HG03442 (cell line): ENCODE data around the gene CAMTA1.

ENCODE experiments used
- ATAC-seq: cut with Tn5 transposase; IDR thresholded peaks from one replicate; pipeline ENCODE4 v1.9.1; 2021; ENCODE audit warnings: mild to moderate bottlenecking, moderate library complexity; ENCODE audit not compliant: unreplicated experiment

The CAMTA1 gene

GRCh38 chr1:7388488-7389185, 603.4 kb downstream of the CAMTA1 start:
- no peak for ATAC-seq

- no peak for ATAC-seq
Observed at GRCh38 chr1:7389201-7389905, 604.1 kb downstream of the CAMTA1 start.

- no peak for ATAC-seq
Observed at GRCh38 chr1:7389906-7390603, 604.8 kb downstream of the CAMTA1 start.

- ATAC-seq: no peak
Observed at GRCh38 chr1:7390604-7391000, 605.3 kb downstream of the CAMTA1 start.

GRCh38 chr1:7393136-7393535, 607.9 kb downstream of the CAMTA1 start:
- ATAC-seq: no peak

- no peak for ATAC-seq
Observed at GRCh38 chr1:7395251-7395650, 610.0 kb downstream of the CAMTA1 start.

- ATAC-seq: no peak
Observed at GRCh38 chr1:7398982-7399381, 613.7 kb downstream of the CAMTA1 start.

GRCh38 chr1:7399514-7400125, 614.4 kb downstream of the CAMTA1 start:
- ATAC-seq: no peak

GRCh38 chr1:7400566-7400965, 615.3 kb downstream of the CAMTA1 start:
- no peak for ATAC-seq

GRCh38 chr1:7401814-7402547, 616.7 kb downstream of the CAMTA1 start:
- no peak for ATAC-seq

- ATAC-seq: no peak
Observed at GRCh38 chr1:7402548-7402850, 617.2 kb downstream of the CAMTA1 start.

GRCh38 chr1:7403265-7404045, 618.2 kb downstream of the CAMTA1 start:
- no peak for ATAC-seq

- ATAC-seq: no peak
Observed at GRCh38 chr1:7404046-7404742, 618.9 kb downstream of the CAMTA1 start.

GRCh38 chr1:7405844-7406500, 620.7 kb downstream of the CAMTA1 start:
- ATAC-seq: no peak

GRCh38 chr1:7406641-7407543, 621.6 kb downstream of the CAMTA1 start:
- ATAC-seq: no peak

GRCh38 chr1:7407544-7407895, 622.3 kb downstream of the CAMTA1 start:
- ATAC-seq: no peak

- no peak for ATAC-seq
Observed at GRCh38 chr1:7407980-7408770, 622.9 kb downstream of the CAMTA1 start.
